LNCaP clone FGC (cell line): ENCODE data around the gene SLC26A1.

Experiments
- DNase-seq: peaks from one replicate; pipeline ENCODE4 v3.0.0-alpha.2; 2011; ENCODE audit warnings: low read depth
- H3K4me3 ChIP-seq: 2 replicates; pipeline ENCODE4 v1.5.1; 2011; ENCODE audit warnings: mild to moderate bottlenecking, low read depth, low read length, control low read depth
- CTCF ChIP-seq: IDR thresholded peaks from 2 replicates; pipeline ENCODE4 v1.5.1; 2012; ENCODE audit warnings: mild to moderate bottlenecking; ENCODE audit not compliant: control insufficient read depth, insufficient read depth; ENCODE audit errors: extremely low read depth

The SLC26A1 gene

GRCh38 chr4:952881-953573 lies 40.2 kb downstream of the SLC26A1 start:
- no peak for TF ChIP-seq CTCF
- no peak overlapping the region for H3K4me3 ChIP-seq
- no peak for DNase-seq

GRCh38 chr4:951594-952468 lies 41.4 kb downstream of the SLC26A1 start:
- no peak overlapping the region for H3K4me3 ChIP-seq
- no peak for TF ChIP-seq CTCF
- no peak for DNase-seq

GRCh38 chr4:951186-951585 lies 42.0 kb downstream of the SLC26A1 start:
- TF ChIP-seq CTCF, result no peak
- no peak for DNase-seq
- no peak overlapping the region for H3K4me3 ChIP-seq

- H3K4me3 ChIP-seq, result no peak overlapping the region
- no peak for DNase-seq
- TF ChIP-seq CTCF, result no peak
Measured at GRCh38 chr4:950136-951020, 42.8 kb downstream of the SLC26A1 start.

- TF ChIP-seq CTCF, result no peak
- no peak overlapping the region for H3K4me3 ChIP-seq
- no peak for DNase-seq
Measured at GRCh38 chr4:949656-950055, 43.5 kb downstream of the SLC26A1 start.

GRCh38 chr4:948936-949300 lies 44.3 kb downstream of the SLC26A1 start:
- no peak overlapping the region for H3K4me3 ChIP-seq
- TF ChIP-seq CTCF, result no peak

More at GRCh38 chr4:948936-949300, 44.3 kb downstream of the SLC26A1 start:
- DNase-seq, result no peak
